Measurements from ENCODE around the gene SAFB.
"Not testable (repeated sequence)": the region's sequence is repeated elsewhere in the genome, so short reads cannot be mapped to it uniquely, and the experiment has no call there.

The SAFB gene

DNA sequence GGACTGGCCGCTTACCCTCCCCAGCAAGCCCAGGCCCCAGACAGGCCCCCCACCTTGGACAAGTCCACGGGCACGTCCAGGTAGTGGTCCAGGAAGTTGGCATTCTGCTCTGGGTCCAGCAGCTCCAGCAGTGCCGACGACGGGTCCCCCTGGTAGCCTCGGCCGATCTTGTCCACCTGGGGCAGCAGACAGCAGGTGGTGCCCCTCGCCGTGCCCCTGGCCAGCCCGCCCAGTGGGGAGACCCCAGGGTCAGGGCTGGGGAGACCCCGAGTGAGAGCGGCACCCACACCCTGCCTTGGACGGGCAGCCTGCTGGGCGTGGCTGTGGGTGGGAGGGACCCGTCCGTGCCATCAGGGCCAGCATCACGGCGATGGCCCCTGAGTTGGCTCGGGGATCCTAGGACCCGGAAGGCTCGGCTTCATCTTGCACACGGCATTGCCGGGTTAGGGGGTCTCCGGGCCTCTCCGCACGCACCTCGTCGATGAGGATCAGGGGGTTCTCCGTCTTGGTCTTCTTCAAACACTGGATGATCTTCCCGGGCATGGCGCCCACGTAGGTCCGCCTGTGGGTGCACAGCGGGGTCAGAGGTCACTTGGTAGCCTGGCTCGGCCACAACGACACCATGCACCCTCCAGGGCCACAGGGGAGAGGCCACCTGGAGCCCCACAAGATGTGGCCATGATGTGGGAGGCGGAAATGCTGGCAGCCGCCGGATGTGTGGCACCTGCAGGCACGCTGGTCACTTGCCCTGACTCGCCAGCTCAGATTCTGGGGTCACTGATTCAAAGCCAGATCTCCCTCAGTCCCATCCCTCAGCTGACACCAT lies 73.5 kb downstream of the SAFB start:
- CTCF ChIA-PET: interaction anchor here (0.9 to 4.7 kb wide), 2 partner anchors 8 to 22 kb away, joined by 3 to 34 read pairs; partner anchors contain the start of gene RPL36

DNA sequence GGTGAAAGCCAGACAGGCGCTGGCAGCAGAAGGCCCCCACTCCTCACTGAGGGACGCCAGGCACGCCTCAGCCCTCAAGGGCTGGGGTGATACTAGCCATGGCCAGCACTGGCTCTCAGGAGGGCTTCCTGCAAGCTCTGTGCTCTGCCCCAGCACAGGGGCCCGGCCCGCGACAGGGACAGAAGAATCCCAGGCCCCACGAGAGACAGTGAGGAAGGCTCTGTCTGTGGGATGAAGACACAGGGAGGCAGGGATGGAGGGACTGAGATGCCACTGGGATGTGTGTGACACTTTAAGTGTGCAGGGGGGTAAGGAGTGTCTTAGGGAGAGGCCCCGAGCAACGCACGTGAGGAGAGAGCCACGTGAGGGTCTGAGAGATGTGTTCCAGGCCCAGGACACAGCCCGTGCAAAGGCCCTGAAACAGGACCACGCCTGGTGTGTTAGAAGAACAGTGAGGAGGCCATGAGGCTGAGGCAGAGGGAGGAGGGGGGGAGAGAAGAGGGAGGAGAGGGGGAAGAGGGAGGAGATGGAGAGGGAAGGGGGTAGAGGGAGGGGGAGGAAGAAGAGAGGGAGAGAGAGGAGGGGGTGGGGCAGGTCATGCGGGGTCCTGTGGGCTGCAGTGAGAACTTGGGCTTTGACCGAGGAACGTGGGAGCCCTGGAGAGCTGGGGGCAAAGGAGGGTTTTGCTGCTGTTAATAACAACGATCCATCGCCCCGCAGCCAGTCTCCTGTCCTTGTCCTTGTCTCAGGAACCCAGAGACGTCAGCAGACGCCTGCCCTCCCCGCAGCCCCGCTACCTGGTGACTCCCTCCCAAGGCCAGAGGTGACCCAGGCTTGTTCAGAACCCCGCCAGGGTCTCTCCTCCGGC lies 74.4 kb downstream of the SAFB start:
- TF ChIP-seq, protein P1, sequence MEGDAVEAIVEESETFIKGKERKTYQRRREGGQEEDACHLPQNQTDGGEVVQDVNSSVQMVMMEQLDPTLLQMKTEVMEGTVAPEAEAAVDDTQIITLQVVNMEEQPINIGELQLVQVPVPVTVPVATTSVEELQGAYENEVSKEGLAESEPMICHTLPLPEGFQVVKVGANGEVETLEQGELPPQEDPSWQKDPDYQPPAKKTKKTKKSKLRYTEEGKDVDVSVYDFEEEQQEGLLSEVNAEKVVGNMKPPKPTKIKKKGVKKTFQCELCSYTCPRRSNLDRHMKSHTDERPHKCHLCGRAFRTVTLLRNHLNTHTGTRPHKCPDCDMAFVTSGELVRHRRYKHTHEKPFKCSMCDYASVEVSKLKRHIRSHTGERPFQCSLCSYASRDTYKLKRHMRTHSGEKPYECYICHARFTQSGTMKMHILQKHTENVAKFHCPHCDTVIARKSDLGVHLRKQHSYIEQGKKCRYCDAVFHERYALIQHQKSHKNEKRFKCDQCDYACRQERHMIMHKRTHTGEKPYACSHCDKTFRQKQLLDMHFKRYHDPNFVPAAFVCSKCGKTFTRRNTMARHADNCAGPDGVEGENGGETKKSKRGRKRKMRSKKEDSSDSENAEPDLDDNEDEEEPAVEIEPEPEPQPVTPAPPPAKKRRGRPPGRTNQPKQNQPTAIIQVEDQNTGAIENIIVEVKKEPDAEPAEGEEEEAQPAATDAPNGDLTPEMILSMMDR (IDR thresholded peaks at IDR 0.05; ENCODE audit: control extremely low read depth, extremely low read depth, low read depth, missing control alignments): no peak
- POLR2A ChIA-PET: interaction anchor here (0.6 to 1.5 kb wide), 2 partner anchors 19 to 23 kb away, joined by 3 to 4 read pairs; partner anchors contain the start of genes CATSPERD and LONP1
- DNase-seq (ENCODE audit: extremely low spot score): no peak
- CTCF ChIA-PET: interaction anchor here (4.7 kb wide), 1 partner anchor 9 kb away, joined by 34 read pairs; the partner anchor contains the start of gene RPL36

More for the DNA sequence above, 73.5 kb downstream of the SAFB start:
- TF ChIP-seq, protein P1 (IDR thresholded peaks at IDR 0.05; ENCODE audit: control extremely low read depth, extremely low read depth, low read depth, missing control alignments): no peak
- POLR2A ChIA-PET: interaction anchor here (0.5 to 0.9 kb wide), 2 partner anchors 16 to 310 kb away, joined by 3 read pairs; no protein-coding TSS in a partner anchor
- no peak for DNase-seq (ENCODE audit: extremely low spot score)

DNA sequence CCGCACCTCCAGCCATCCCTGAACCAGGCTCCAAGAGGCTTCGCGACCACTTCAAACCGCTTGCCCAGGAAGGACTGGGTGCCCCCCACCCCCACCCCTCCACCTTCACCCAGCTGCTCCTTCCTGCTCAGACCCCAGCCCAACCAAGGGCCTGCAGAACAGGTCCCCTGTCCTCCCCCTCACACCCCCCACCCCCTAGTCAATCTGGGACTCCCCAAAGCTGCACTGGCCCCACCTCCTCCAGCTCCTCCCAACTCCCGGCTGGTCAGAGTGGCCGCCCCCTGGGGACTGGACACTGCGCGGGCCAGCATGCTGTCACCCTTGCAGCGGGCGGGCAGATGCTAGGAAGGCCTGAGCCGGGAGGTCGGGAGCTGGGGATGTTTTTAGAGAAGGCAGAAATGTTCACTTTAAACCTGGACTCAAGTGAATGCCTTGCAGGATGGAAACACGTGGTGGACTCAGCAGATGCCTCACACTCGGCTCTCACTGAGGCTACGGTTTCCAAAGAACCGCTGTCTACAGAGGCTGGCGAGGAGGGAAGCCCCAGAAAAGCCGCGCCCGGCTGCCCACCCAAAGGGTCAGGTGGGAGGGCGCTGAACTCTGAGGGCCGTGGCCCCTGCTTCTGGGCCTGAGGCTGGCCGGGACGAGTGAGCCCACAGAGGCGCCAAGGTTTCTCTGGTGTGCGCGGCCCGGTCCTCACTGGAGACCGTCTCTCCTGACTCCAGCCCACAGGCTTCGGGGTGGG lies 75.2 kb downstream of the SAFB start:
- POLR2A ChIA-PET: interaction anchor here (0.6 to 1.5 kb wide), 2 partner anchors 18 to 22 kb away, joined by 3 to 4 read pairs; partner anchors contain the start of genes CATSPERD and LONP1
- CTCF ChIA-PET: interaction anchor here (4.7 kb wide), 1 partner anchor 10 kb away, joined by 34 read pairs; the partner anchor contains the start of gene RPL36
- DNase-seq (ENCODE audit: extremely low spot score): no peak
- TF ChIP-seq, protein P1 (IDR thresholded peaks at IDR 0.05; ENCODE audit: control extremely low read depth, extremely low read depth, low read depth, missing control alignments): no peak

DNA sequence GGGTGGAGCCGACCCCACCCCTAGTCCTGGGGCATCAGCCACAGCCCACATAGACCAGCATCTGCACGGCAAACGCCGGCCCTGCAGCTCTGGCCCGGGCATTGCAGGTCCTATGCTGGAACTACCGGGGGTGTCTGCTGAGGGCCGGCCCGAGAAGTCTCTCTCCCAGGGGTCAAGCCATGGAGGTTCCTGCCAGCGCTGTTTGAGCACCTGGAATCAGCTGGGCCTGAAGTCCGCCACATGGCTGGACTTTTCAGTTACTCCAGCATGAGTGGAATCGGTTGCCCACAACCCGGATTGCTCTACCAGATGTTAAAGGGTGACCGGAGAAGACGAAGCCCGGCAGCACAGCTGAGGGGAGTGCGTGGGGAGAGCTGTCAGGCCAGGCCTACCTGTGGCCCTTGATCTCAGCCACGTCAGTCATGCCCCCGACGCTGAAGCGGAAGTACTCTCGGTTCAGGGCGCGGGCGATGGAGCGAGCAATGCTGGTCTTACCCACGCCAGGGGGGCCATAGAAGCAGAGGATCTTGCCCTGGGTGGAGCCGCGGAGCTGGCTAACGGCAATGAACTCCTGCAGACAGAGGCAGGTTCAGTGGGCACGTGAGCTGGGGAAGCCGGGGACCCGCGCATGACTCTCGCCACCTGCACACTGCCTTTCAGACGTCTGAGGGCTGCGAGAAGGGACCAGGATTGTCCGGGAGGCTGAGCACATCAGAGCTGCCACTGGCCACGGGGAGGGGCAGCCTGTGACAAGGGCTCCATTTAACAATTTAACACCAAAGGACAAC lies 75.9 kb downstream of the SAFB start:
- ChIA-PET POLR2A (interaction anchor here (0.7 to 1.5 kb wide), 2 partner anchors 9 to 21 kb away, joined by 3 to 4 read pairs; partner anchors contain the start of genes CATSPERD and LONP1), CTCF (interaction anchor here (4.7 kb wide), 1 partner anchor 11 kb away, joined by 34 read pairs; the partner anchor contains the start of gene RPL36)
- no peak for DNase-seq (ENCODE audit: extremely low spot score)
- TF ChIP-seq, protein P1 (IDR thresholded peaks at IDR 0.05; ENCODE audit: control extremely low read depth, extremely low read depth, low read depth, missing control alignments): no peak

DNA sequence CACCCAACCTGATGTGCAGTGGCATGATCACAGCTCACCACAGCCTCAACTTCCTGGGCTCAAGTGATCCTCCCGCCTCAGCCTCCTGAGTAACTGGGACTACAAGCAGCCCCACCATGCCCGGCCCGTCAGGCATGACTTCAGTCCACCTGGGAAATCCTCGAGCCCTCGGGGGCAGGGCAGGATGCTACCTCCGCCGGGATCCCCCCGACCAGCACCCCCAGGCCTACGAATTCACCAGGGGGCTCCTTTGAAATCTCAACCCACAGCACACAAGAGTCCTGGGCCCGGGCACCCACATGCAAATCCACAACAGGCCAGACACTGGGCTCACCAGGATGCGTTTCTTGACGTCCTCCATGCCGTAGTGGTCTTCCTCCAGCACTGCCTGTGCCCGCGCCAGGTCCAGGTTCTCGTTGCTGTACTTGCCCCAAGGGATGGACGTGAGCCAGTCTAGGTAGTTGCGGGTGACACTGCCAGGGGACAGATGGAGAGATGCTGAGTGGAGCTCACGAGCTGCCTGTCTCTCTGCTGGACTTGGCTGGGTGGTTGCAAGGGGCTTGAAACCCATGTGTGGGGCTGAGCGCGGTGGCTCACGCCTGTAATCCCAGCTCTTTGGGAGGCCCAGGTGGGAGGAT lies 77.7 kb downstream of the SAFB start:
- POLR2A ChIA-PET: no interaction called here
- CTCF ChIA-PET: interaction anchor here (1.5 kb wide), 1 partner anchor 11 kb away, joined by 3 read pairs; no protein-coding TSS in a partner anchor
- TF ChIP-seq, protein P1 (IDR thresholded peaks at IDR 0.05; ENCODE audit: control extremely low read depth, extremely low read depth, low read depth, missing control alignments): no peak
- no peak for DNase-seq (ENCODE audit: extremely low spot score)

DNA sequence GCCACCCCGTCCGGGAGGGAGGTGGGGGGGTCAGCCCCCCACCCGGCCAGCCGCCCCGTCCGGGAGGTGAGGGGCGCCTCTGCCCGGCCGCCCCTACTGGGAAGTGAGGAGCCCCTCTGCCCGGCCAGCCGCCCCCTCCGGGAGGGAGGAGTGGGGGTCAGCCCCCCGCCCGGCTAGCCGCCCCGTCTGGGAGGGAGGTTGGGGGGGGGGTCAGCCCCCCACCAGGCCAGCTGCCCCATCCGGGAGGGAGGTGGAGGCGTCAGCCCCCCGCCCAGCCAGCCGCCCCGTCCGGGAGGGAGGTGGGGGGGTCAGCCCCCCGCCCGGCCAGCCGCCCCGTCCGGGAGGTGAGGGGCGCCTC lies 79.1 kb downstream of the SAFB start:
- POLR2A ChIA-PET; CTCF ChIA-PET; DNase-seq (ENCODE audit: extremely low spot score): not testable (repeated sequence)

Measured in GM10248 (cell line).